NT2/D1 (cell line): ENCODE results near the gene FOXD2.

Experiments
- SUZ12 ChIP-seq: IDR thresholded peaks from 2 replicates; pipeline ENCODE4 v1.6.1; 2011; ENCODE audit not compliant: insufficient read length, insufficient read depth; ENCODE audit errors: extremely low read depth
- YY1 ChIP-seq: IDR thresholded peaks from 2 replicates; pipeline ENCODE4 v1.6.1; 2011; ENCODE audit not compliant: insufficient read length, insufficient read depth
- ZNF274 ChIP-seq: IDR thresholded peaks from 2 replicates; pipeline ENCODE4 v1.6.1; 2011; ENCODE audit warnings: mild to moderate bottlenecking, low read depth, low read length

DNA sequence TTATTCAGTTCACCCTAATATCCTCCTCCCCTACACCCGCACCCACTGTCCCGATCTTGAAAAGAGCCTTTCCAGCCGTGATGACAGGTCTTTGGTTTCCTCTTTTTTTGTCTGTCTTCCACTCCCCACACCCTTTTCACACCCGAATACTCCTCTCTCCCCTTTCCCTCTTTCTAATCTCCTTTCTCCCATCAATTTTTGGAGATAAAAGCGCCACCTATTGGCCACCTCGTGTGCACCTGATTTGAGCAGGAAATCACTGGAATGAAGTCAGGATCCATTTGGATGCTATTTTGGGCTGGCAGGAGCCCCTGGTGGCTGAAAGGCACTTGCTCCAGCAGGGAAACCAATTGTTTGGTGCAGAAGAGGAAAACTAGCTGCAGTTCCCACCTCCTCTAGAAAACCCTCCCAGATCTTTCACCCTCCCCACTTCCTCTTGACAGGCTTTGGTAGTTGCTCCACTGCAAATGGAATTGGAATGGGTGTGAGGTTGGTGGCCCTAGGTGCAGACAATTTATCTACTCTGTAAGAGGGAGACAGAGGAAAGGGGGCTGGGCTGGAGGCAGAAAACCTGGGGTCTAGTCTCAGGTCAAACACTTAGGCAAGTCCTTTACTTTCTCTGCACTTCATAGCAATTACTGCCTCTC lies 13.4 kb upstream of the FOXD2 start:
- TF ChIP-seq SUZ12 = no peak
- no peak for TF ChIP-seq YY1
- TF ChIP-seq ZNF274 = no peak
